GM10266 (cell line): ENCODE data around the gene SCNN1A.

Experiments used
- DNase-seq: peaks from one replicate; pipeline ENCODE4 v3.0.0; 2012; ENCODE audit errors: extremely low spot score
- TF ChIP-seq, protein P1 (sequence below): IDR thresholded peaks from 2 replicates; pipeline ENCODE4 v1.5.1; 2012; ENCODE audit warnings: mild to moderate bottlenecking, low read depth; ENCODE audit not compliant: control insufficient read depth, insufficient read depth; ENCODE audit errors: missing control alignments

The SCNN1A gene

DNA sequence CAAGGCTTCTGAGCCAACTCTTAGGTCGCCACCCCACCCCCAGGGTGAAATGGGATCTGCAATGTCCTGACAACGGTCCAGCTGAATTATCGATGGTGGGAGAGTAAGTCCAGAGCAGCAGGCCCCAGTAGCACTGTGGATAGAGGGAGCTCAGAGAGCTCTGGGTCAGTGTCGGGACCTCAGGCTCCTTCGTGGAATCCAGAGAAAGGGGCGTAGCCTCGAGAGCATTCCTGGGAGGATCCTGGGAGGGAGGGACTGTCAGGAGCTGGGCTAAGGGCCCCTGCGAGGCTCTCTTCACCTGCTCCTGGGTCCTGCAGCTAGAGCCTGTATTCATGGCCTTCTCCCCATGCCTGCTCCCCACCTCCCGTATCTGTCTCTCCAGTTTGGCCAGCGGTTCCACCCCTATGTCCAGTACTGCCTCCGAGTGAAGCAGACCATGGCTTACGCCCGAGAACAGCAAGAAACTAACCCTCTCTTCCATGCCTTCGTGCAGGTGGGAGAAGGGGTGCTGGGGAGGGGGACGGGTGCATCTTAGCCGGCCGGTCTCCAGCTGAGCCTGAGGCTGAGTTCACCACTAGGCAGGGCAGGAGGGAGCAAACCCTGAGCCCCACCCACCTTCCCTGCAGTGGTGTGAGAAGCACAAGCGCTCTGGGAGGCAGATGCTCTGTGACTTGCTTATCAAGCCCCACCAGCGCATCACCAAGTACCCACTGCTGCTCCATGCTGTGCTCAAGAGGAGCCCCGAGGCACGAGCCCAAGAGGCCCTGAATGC, 58.3 kb downstream of the SCNN1A start:
- TF ChIP-seq, protein P1, sequence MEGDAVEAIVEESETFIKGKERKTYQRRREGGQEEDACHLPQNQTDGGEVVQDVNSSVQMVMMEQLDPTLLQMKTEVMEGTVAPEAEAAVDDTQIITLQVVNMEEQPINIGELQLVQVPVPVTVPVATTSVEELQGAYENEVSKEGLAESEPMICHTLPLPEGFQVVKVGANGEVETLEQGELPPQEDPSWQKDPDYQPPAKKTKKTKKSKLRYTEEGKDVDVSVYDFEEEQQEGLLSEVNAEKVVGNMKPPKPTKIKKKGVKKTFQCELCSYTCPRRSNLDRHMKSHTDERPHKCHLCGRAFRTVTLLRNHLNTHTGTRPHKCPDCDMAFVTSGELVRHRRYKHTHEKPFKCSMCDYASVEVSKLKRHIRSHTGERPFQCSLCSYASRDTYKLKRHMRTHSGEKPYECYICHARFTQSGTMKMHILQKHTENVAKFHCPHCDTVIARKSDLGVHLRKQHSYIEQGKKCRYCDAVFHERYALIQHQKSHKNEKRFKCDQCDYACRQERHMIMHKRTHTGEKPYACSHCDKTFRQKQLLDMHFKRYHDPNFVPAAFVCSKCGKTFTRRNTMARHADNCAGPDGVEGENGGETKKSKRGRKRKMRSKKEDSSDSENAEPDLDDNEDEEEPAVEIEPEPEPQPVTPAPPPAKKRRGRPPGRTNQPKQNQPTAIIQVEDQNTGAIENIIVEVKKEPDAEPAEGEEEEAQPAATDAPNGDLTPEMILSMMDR, result no peak

DNA sequence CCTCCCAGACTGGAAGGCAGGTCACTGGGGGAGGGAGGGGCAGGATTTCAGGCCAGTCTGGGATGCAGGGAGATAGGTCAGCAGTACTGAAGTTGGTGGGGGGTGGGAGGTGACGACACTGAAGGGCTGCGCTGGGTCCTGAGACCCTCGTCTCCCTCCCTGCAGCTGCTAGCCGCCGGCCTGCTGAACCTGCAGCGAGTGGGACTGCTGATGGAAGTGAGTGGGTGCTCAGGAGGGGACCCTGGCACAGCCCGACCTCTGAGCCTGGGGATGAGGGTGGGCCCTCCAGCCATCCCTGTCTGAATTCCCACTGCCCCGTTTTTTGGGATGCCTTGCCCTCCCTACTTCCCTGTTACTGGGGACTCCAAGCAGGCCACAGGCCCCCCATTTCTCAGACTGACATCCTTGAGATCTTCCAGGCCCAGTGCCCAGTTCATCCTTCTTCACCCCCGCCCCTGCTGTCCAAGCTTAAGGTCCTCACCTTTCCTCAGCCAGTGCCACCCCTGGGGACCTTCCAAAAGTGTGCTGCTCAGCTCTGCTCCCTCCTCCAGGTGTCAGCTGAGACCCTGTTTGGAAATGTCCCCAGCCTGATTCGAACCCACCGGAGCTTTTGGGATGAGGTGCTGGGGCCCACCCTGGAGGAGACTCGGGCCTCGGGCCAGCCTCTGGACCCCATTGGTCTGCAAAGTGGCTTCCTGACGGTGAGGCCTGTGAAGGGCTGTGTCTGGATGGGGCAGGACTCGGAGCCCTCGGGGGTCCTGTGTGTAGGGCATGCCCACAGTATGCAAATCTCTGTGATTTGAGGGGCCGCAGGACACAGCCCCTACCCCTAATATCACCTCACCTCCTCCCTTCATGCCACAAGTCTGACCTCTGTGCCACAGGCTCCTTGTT, 59.4 kb downstream of the SCNN1A start:
- DNase-seq, result no peak
- TF ChIP-seq, protein P1, result no peak

More for the DNA sequence above, 58.3 kb downstream of the SCNN1A start:
- DNase-seq, result no peak

DNA sequence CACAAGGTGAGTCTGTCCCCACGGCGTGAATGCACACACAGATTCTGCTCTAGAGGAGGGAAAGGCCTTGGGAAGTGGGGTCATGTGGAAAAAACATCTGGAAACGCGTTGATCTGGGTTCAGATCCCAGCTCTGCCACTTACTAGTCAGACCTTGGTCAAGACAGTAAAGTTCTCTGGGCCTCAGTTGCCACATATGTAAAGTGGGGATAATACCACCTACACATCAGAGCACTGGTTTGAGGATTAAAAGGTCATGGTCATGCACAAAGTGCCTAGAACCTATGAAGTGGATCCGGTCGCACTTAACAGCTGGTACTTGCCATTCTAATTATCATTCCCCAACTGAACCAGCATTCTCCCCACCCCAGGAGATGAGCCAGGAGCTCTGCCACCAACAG, 60.2 kb downstream of the SCNN1A start:
- no peak for DNase-seq
- TF ChIP-seq, protein P1, result no peak

DNA sequence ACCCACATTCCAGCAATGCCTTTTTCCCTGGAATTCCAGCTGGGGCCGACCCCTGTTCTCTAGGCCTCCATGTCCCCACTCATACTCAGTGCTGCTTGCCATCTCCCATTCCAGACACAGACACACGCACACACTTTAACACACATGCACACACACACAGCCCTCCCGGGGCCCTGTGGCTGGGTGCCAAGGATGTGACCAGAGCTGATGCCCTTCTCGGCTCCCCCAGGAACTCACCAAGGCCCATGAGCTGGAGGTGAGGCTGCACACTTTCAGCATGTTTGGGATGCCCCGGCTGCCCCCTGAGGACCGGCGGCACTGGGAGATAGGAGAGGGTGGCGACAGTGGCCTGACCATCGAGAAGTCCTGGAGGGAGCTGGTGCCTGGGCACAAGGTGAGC, 60.6 kb downstream of the SCNN1A start:
- no peak for DNase-seq
- TF ChIP-seq, protein P1, result no peak

DNA sequence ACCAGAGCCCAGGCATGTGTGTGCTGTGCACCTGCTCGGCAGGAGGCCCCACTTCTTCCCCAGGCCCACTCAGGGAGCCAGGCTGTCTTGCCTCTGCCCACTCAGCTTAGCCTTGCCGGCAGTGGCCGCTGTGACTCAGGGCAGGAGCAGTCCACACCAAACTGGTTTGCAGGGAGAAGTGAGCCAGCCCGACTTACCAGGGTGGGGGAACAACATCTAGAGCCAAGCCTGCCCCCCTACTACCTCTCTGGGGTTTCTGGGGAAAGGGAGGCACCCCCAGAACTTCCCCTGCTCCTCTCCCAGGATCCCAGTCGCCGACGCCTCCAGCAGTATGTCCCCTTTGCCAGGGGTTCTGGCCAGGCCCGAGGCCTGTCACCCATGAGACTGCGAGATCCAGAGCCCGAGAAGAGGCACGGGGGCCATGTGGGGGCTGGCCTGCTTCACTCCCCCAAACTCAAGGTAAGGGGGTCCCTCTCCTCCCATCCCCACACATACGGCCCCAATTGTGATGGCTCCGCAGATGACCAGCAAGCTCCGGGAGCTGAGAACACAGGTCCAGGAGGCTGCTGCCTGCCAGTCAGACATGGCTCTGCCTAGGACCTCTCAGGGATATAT, 61.9 kb downstream of the SCNN1A start:
- TF ChIP-seq, protein P1, result no peak
- DNase-seq, result no peak

DNA sequence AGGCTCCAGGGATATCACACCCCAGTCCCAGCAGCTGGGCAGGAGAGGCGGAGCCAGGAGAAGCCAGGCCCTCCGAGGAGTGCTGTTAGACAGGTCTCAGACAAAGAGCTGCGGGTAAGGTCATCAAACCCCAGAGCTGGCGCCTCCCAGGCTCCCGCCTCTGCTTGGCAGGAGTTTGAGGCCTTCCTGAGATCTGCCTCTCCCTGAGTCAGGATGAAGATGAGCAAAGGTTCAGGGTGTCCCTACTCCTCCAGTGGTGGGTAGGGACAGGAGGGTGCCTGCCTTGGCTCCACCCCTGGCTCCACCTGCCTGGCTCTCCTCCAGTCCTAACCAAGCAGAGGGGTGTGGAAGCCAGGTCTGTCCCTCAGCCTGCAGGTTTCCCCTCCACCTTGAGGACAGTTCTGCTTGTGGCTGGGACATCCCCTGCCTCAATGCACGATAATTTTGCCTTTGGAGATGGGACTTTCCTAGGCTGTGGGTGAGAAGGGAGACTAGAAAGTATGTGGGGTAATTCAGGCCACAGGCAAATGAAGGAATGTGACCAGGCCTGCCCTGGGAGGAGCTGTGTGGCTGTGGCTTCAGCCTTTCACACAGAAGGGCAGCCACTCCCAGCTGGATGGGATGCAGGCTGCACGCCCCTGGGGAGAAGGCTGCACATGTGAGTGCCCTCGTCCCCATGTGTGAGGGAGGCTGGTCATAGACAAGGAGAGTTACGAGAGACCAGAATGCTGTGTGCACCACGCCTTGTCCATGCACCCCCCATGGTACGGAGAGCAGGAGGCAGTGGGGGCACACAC, 62.6 kb downstream of the SCNN1A start:
- TF ChIP-seq, protein P1, result no peak
- peak; percentile 80 for DNase-seq
